Natural killer cell (primary cell): ENCODE measurements around the gene GRID1. TPM values are rescaled to one million over a fixed set of nuclear protein-coding genes. Genes with fewer than 3 reads are reported as not detected.

Experiments used
- ATAC-seq, 3 donors: fragments of 150-1000 bp in 2 of 3; fragments of 200-7000 bp in 1 of 3; cut with Tn5 transposase; 1 replicate in 1 of 3; 2 replicates in 2 of 3; pipeline ENCODE4 v1.10.0; 2021; ENCODE audit warnings: mild to moderate bottlenecking in 2 of 3, moderate library complexity in 2 of 3
- DNase-seq, 2 donors: peaks; one replicate each; pipeline versions ENCODE4 v3.0.0 to v3.0.0-alpha.2; 2013 to 2021; ENCODE audit warnings: mixed read lengths in 1 of 2
- H3K27ac ChIP-seq: one replicate; pipeline ENCODE4 v1.5.1; 2013; ENCODE audit warnings: mild to moderate bottlenecking, low read length
- H3K27me3 ChIP-seq: one replicate; pipeline ENCODE4 v1.6.1; 2013; ENCODE audit warnings: low read length; ENCODE audit not compliant: control insufficient read depth, insufficient read depth
- H3K36me3 ChIP-seq: one replicate; pipeline ENCODE4 v1.6.1; 2013; ENCODE audit warnings: low read length; ENCODE audit not compliant: control insufficient read depth, insufficient read depth
- H3K4me1 ChIP-seq: one replicate; pipeline ENCODE4 v1.6.1; 2013; ENCODE audit warnings: low read length; ENCODE audit not compliant: control insufficient read depth, insufficient read depth
- H3K4me3 ChIP-seq: one replicate; pipeline ENCODE4 v1.5.1; 2013; ENCODE audit warnings: low read length
- H3K9me3 ChIP-seq: one replicate; pipeline ENCODE4 v1.6.1; 2013; ENCODE audit warnings: low read length; ENCODE audit not compliant: control insufficient read depth, insufficient read depth
- H3K27ac Mint-ChIP-seq, 2 donors: one replicate each; pipeline ENCODE4 v1.8.0; 2022; ENCODE audit warnings: mild to moderate bottlenecking in 2 of 2, mixed read lengths in 2 of 2, moderate library complexity in 1 of 2
- H3K27me3 Mint-ChIP-seq, 2 donors: one replicate each; pipeline ENCODE4 v1.8.0; 2022; ENCODE audit warnings: low read depth in 2 of 2, mixed read lengths in 2 of 2
- H3K36me3 Mint-ChIP-seq: one replicate; pipeline ENCODE4 v1.8.0; 2022; ENCODE audit warnings: mixed read lengths
- H3K4me1 Mint-ChIP-seq, 2 donors: one replicate each; pipeline ENCODE4 v1.8.0; 2022; ENCODE audit warnings: mixed read lengths in 2 of 2
- H3K4me3 Mint-ChIP-seq: one replicate; pipeline ENCODE4 v1.8.0; 2022; ENCODE audit warnings: mild to moderate bottlenecking, moderate library complexity, mixed read lengths
- H3K9me3 Mint-ChIP-seq, 2 donors: one replicate each; pipeline ENCODE4 v1.8.0; 2022; ENCODE audit warnings: mixed read lengths in 2 of 2
- WGBS: methylation state at CpG from one replicate; pipeline ENCODE4 v1.1.7; 2013; ENCODE audit warnings: missing lambda C conversion rate; ENCODE audit not compliant: insufficient coverage; 5-methylcytosine and 5-hydroxymethylcytosine counted together
- intact Hi-C: fragments of 100-400 bp; cut with micrococcal nuclease; formaldehyde crosslinking; loops from one replicate; pipeline ENCODE4 v1.14.2; 2022
- total RNA-seq, 4 donors: library from RNA; stranded (reverse); fragments of 120-200 nt in 1 of 4; gene quantifications; one replicate each; pipeline versions ENCODE4 v1.2.3 to v1.2.4, GENCODE V29; 2013 to 2022
- TF ChIP-seq, protein P1 (sequence below): fragments of 200-600 bp; IDR thresholded peaks from one replicate; pipeline ENCODE4 v1.8.0; 2022; ENCODE audit warnings: antibody characterized with exemption

Gene GRID1
- total RNA-seq, 3 donors from 2014 or later (not counting 1 experiment from before 2014, with no cell fraction given) = not detected

DNA sequence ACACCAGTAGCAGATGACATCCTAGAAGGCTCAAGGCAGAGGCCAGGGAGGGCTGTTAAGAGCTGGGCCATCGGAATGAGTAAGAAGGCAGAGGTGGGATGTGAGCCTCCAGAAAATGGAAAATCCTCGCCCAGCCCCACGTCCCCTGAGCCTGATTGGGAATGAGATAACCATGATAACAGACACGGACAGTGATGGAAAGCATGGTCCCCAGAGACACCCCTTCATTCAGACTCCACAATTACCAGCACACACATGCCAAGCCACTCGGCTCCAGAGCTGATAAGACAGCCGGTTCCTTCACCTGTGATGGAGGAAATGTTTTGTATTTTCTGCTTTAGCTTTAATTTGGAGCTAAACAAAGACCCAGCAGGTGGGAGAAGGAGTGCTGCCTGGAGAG is 106.0 kb downstream of the GRID1 start:
- H3K4me1 Mint-ChIP-seq = no peaks in the 10 kb centered on the region
- no peaks in the 10 kb centered on the region for H3K27me3 ChIP-seq
- H3K27me3 Mint-ChIP-seq = peaks cover 5 to 8% of the 10 kb centered on the region in 2 donors
- no peak for ATAC-seq
- intact Hi-C loops = no loop called here
- H3K27ac ChIP-seq = no peak overlapping the region
- 73% methylated on average over 4 of the region's 6 CpGs for WGBS
- H3K36me3 Mint-ChIP-seq = no peaks in the 10 kb centered on the region
- H3K9me3 Mint-ChIP-seq = no peaks in the 10 kb centered on the region
- DNase-seq = no peak
- TF ChIP-seq, protein P1, sequence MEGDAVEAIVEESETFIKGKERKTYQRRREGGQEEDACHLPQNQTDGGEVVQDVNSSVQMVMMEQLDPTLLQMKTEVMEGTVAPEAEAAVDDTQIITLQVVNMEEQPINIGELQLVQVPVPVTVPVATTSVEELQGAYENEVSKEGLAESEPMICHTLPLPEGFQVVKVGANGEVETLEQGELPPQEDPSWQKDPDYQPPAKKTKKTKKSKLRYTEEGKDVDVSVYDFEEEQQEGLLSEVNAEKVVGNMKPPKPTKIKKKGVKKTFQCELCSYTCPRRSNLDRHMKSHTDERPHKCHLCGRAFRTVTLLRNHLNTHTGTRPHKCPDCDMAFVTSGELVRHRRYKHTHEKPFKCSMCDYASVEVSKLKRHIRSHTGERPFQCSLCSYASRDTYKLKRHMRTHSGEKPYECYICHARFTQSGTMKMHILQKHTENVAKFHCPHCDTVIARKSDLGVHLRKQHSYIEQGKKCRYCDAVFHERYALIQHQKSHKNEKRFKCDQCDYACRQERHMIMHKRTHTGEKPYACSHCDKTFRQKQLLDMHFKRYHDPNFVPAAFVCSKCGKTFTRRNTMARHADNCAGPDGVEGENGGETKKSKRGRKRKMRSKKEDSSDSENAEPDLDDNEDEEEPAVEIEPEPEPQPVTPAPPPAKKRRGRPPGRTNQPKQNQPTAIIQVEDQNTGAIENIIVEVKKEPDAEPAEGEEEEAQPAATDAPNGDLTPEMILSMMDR = no peak
- no peaks in the 10 kb centered on the region for H3K36me3 ChIP-seq
- no peaks in the 10 kb centered on the region for H3K9me3 ChIP-seq
- no peak overlapping the region for H3K27ac Mint-ChIP-seq
- no peak overlapping the region for H3K4me3 ChIP-seq
- no peaks in the 10 kb centered on the region for H3K4me1 ChIP-seq
- H3K4me3 Mint-ChIP-seq = no peak overlapping the region

GRCh38 chr10:86259901-86260562 is 106.6 kb downstream of the GRID1 start:
- H3K4me3 Mint-ChIP-seq = no peak overlapping the region
- no peaks in the 10 kb centered on the region for H3K4me1 ChIP-seq
- ATAC-seq (no peak), DNase-seq (no peak)
- no peaks in the 10 kb centered on the region for H3K36me3 ChIP-seq
- H3K27me3 ChIP-seq = no peaks in the 10 kb centered on the region
- H3K9me3 Mint-ChIP-seq = no peaks in the 10 kb centered on the region
- TF ChIP-seq, protein P1 = no peak
- H3K27me3 Mint-ChIP-seq = peaks cover 5 to 8% of the 10 kb centered on the region in 2 donors
- 73% methylated on average over 4 of the region's 4 CpGs for WGBS
- H3K4me1 Mint-ChIP-seq = no peaks in the 10 kb centered on the region
- no peak overlapping the region for H3K27ac ChIP-seq
- H3K36me3 Mint-ChIP-seq = no peaks in the 10 kb centered on the region
- H3K9me3 ChIP-seq = no peaks in the 10 kb centered on the region
- intact Hi-C loops = no loop called here
- no peak overlapping the region for H3K27ac Mint-ChIP-seq
- H3K4me3 ChIP-seq = no peak overlapping the region

- H3K27ac Mint-ChIP-seq = no peak overlapping the region
- intact Hi-C loops = no loop called here
- TF ChIP-seq, protein P1 = no peak
Measured at GRCh38 chr10:86258941-86259340, 107.7 kb downstream of the GRID1 start.

DNA sequence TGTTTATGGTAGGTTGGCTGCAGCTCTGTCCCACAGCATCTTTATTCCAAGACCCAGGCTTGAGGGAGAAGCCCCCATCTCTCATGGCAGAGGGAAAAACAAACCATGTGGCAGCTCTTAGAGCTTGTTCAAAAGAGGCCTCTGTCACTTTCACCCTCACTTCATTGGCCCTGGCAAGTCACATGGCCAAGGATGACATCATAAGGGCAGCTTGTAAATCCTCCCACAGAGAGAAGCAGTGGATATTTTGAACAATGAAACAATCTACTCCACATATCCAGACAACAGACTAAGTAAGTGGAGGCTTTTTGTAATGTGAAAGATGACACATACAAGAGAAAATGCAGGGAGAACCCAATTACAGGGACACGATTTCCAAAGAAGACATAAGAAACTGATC is 108.1 kb downstream of the GRID1 start:
- H3K4me1 Mint-ChIP-seq = no peaks in the 10 kb centered on the region
- intact Hi-C loops = no loop called here
- 70% methylated on average over 1 of the region's 1 CpG for WGBS

More at GRCh38 chr10:86258941-86259340, 107.7 kb downstream of the GRID1 start:
- no peak for ATAC-seq
- no peak for DNase-seq
- Mint-ChIP-seq H3K9me3 (no peaks in the 10 kb centered on the region), H3K36me3 (no peaks in the 10 kb centered on the region), H3K27me3 (peaks cover under 1 to 2% of the 10 kb centered on the region in 2 donors), H3K4me1 (no peaks in the 10 kb centered on the region), H3K4me3 (no peak overlapping the region)
- Histone ChIP-seq H3K36me3 (no peaks in the 10 kb centered on the region), H3K27me3 (no peaks in the 10 kb centered on the region), H3K4me1 (no peaks in the 10 kb centered on the region), H3K27ac (no peak overlapping the region), H3K9me3 (no peaks in the 10 kb centered on the region), H3K4me3 (no peak overlapping the region)
- 39% methylated on average over 3 of the region's 3 CpGs for WGBS

More for the DNA sequence above, 108.1 kb downstream of the GRID1 start:
- TF ChIP-seq, protein P1 = no peak
- Histone ChIP-seq H3K36me3 (no peaks in the 10 kb centered on the region), H3K9me3 (no peaks in the 10 kb centered on the region), H3K27me3 (no peaks in the 10 kb centered on the region), H3K27ac (no peak overlapping the region), H3K4me1 (no peaks in the 10 kb centered on the region), H3K4me3 (no peak overlapping the region)
- ATAC-seq (no peak), DNase-seq (no peak)
- Mint-ChIP-seq H3K36me3 (no peaks in the 10 kb centered on the region), H3K4me3 (no peak overlapping the region), H3K27me3 (no peaks in the 10 kb centered on the region), H3K9me3 (no peaks in the 10 kb centered on the region), H3K27ac (no peak overlapping the region)
